DOHH2 (cell line): ENCODE data around the gene PLA2G3.

Experiments
- CTCF ChIP-seq: fragments of 200-600 bp; sonication (generic); IDR thresholded peaks from one replicate; pipeline ENCODE4 v1.5.1; 2014; ENCODE audit warnings: antibody characterized with exemption, mild to moderate bottlenecking, low read depth, low read length; ENCODE audit not compliant: poor library complexity, severe bottlenecking
- EZH2phosphoT487 ChIP-seq: fragments of 200-600 bp; sonication (generic); IDR thresholded peaks from 2 replicates; pipeline ENCODE4 v1.6.1; 2017; ENCODE audit warnings: borderline replicate concordance, mild to moderate bottlenecking, antibody characterized with exemption, low read length, moderate library complexity, mixed read lengths

GRCh38 chr22:31170971-31171370, 30.7 kb upstream of the PLA2G3 start:
- TF ChIP-seq CTCF (no peak), EZH2phosphoT487 (no peak)
